Calu3 (cell line): ENCODE results near the gene AIG1. TPM values are rescaled to one million over a fixed set of nuclear protein-coding genes. Genes with fewer than 3 reads are reported as not detected.

Experiments used
- BruUV-seq: library from RNA; stranded (reverse); fragments of 400-500 nt; replicated peaks from 2 replicates; lab custom pipeline; 2021; lab: Mats Ljungman, UMichigan
- CTCF ChIA-PET: fragments of 300-600 bp; sonication (Branson Sonifier 250); formaldehyde crosslinking; loops from one replicate; lab custom pipeline; 2022; ENCODE audit warnings: antibody characterized with exemption; lab: Charles Lee
- DNase-seq: peaks from one replicate; pipeline ENCODE4 v3.0.0; 2022
- H3K27ac Mint-ChIP-seq: one replicate; pipeline ENCODE4 v1.8.0; 2022; ENCODE audit warnings: mixed read lengths; ENCODE audit not compliant: unreplicated experiment
- H3K27me3 Mint-ChIP-seq: one replicate; pipeline ENCODE4 v1.8.0; 2022; ENCODE audit warnings: mixed read lengths; ENCODE audit not compliant: unreplicated experiment
- H3K36me3 Mint-ChIP-seq: one replicate; pipeline ENCODE4 v1.8.0; 2022; ENCODE audit warnings: mild to moderate bottlenecking, moderate library complexity, mixed read lengths; ENCODE audit not compliant: insufficient read depth, unreplicated experiment
- H3K4me1 Mint-ChIP-seq: one replicate; pipeline ENCODE4 v1.8.0; 2022; ENCODE audit warnings: mild to moderate bottlenecking, low read depth, mixed read lengths; ENCODE audit not compliant: unreplicated experiment
- H3K4me3 Mint-ChIP-seq: one replicate; pipeline ENCODE4 v1.8.0; 2022; ENCODE audit warnings: mild to moderate bottlenecking, low read depth, moderate library complexity, mixed read lengths; ENCODE audit not compliant: unreplicated experiment
- H3K9me3 Mint-ChIP-seq: one replicate; pipeline ENCODE4 v1.8.0; 2022; ENCODE audit warnings: low read depth, mixed read lengths; ENCODE audit not compliant: unreplicated experiment
- CTCF ChIP-seq: fragments of 200-600 bp; IDR thresholded peaks from one replicate; pipeline ENCODE4 v1.8.0; 2022; ENCODE audit warnings: antibody characterized with exemption; ENCODE audit not compliant: unreplicated experiment
- intact Hi-C: fragments of 100-400 bp; cut with micrococcal nuclease; formaldehyde crosslinking; loops from one replicate; pipeline ENCODE4 v1.10.0; 2022; ENCODE audit not compliant: unreplicated experiment
- total RNA-seq: library from RNA; stranded (reverse); gene quantifications from 2 replicates; pipeline ENCODE4 v1.2.3, GENCODE V29; 2022

The AIG1 gene
- total RNA-seq, 1 experiment from 2014 or later, result 57.2 TPM

GRCh38 chr6:143260857-143261256 is 200.2 kb downstream of the AIG1 start:
- Mint-ChIP-seq H3K27ac (no peak overlapping the region), H3K4me3 (no peak overlapping the region), H3K36me3 (no peaks in the 10 kb centered on the region), H3K27me3 (no peaks in the 10 kb centered on the region), H3K4me1 (no peaks in the 10 kb centered on the region), H3K9me3 (no peaks in the 10 kb centered on the region)
- BruUV-seq, result no TSS peak
- DNase-seq, result no peak
- CTCF ChIA-PET, result no interaction called here
- intact Hi-C loops, result no loop called here
- TF ChIP-seq CTCF, result no peak

DNA sequence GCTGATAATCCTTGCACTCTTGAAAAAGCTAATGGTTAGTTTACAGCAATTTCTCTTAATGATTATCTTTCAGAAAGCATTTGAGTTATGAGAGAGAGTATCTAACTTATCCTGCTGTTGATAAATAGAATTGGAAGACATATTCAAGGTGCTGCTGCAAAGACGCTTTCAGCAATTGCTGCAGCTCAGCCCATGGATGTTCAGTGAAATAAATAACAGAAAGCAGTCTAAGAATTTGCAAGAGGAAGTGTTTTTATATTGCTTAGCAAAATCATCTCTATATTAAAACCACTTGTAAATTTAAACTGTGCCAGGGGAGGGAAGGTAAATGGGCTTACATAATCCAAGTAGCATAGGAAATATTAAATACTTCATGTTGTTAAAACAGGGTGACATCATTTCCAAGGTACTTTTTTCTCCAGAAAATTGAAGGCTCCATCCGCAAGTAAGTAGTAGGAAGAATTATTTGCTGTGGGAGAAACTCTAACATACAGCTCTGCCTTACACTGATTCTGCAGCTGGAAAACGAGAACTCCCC is 201.3 kb downstream of the AIG1 start:
- no peaks in the 10 kb centered on the region for H3K27me3 Mint-ChIP-seq
- intact Hi-C loops, result no loop called here
- no peaks in the 10 kb centered on the region for H3K9me3 Mint-ChIP-seq
- TF ChIP-seq CTCF, result no peak
- BruUV-seq, result no TSS peak
- H3K36me3 Mint-ChIP-seq, result no peaks in the 10 kb centered on the region
- CTCF ChIA-PET, result no interaction called here
- H3K27ac Mint-ChIP-seq, result no peak overlapping the region
- no peak overlapping the region for H3K4me3 Mint-ChIP-seq
- DNase-seq, result no peak
- no peaks in the 10 kb centered on the region for H3K4me1 Mint-ChIP-seq

DNA sequence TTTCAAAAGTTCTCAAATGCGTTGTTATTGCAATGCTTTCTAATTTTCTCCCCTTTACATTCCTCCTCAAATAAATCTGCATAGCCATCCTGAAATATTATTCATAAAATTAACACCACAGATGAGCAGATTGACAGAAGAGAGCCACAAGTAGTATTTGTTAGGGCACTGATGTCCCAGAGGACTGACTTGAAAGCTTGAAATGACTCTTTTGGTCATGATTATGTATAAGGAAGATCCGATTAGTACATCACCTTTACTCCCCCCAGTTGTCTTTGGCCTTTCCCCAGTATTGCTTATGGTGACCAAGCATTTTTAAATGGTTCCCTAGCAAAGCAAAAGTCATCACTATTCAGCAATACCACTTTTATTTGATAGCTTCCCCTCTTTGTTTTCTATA is 202.2 kb downstream of the AIG1 start:
- BruUV-seq, result no TSS peak
- no peaks in the 10 kb centered on the region for H3K27me3 Mint-ChIP-seq
- no peak overlapping the region for H3K27ac Mint-ChIP-seq
- no peak for DNase-seq
- intact Hi-C loops, result no loop called here
- H3K36me3 Mint-ChIP-seq, result no peaks in the 10 kb centered on the region
- H3K4me3 Mint-ChIP-seq, result no peak overlapping the region
- H3K4me1 Mint-ChIP-seq, result no peaks in the 10 kb centered on the region
- TF ChIP-seq CTCF, result no peak
- CTCF ChIA-PET, result no interaction called here
- H3K9me3 Mint-ChIP-seq, result no peaks in the 10 kb centered on the region

- Mint-ChIP-seq H3K4me1 (no peaks in the 10 kb centered on the region), H3K4me3 (no peak overlapping the region), H3K27ac (no peak overlapping the region), H3K9me3 (no peaks in the 10 kb centered on the region), H3K36me3 (no peaks in the 10 kb centered on the region), H3K27me3 (no peaks in the 10 kb centered on the region)
- no peak for DNase-seq
- CTCF ChIA-PET, result interaction anchor here (0.7 kb wide), 1 partner anchor 18 kb away, joined by 3 read pairs; no protein-coding TSS in a partner anchor
- BruUV-seq, result no TSS peak
- TF ChIP-seq CTCF, result no peak
- intact Hi-C loops, result no loop called here
Measured at GRCh38 chr6:143264379-143264778, 203.7 kb downstream of the AIG1 start.
